ENCODE data around the gene GUCY1B1.

Gene GUCY1B1

DNA sequence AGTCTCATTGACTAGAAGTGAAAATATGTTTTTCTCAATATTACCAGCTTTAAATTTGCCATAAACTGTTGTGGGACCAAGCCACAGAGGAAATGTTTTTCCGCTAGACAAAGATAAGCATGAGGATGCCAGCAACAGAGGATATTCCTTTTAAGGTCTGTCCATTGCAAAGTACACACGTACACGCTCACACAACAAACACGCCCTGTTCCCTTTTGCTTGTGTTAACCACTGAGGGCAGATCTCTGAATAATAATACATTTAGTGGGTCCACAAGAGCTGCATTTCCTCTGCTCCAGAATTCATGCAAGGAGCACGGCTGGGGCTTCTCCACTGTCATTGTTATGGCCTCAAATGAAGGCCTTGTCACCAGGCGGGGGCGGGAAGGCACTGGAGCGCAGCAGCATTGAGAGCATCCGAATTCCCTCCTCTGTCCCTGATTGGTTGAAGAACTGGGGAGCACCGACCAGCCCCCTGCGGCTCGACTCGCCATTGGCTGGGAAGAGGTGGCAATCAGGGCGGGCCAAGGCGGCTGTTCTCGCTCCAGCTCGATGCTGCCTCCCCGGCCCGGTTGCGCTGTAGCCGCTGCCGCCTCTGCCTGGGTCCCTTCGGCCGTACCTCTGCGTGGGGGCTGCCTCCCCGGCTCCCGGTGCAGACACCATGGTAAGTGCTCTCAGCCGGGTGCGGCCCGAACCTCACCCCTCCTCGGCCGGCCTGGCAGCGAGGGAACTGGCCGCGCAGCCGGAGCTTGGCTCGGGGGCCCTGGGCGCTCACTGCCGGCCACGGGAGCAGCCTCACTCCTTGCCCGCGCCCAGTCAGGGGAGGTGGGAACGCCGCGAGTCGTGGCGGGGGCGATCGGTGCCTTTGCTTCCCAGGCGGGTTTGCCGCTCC, at the start of gene GUCY1B1:
Gene GUCY1B1, plus strand, starts transcription at position 541 of the 891 bp plus-strand sequence. Its CDS starts 120 bp downstream, at position 661.
- peak; percentile 61 for DNase-seq (ENCODE audit: low spot score)

DNA sequence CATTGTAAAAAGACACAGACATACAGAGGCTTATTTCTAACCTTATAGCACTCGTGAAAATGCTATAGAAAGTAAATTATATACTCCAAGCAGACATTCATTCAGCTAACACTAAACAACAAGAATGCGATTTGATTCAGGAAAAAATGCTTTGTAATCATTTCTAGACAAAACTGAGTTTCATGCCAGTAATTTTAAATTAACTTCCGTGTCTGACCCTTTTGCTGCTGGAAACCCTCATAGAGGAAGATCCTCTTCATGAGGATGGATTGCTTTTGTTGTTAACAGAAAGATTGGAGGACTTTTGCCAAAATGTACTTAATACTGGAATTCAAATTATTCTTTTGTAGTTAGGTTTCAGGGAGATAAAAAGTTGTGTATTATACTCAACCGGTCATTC, 48.9 kb upstream of the GUCY1B1 start:
- DNase-seq (ENCODE audit: low spot score) = no peak

DNA sequence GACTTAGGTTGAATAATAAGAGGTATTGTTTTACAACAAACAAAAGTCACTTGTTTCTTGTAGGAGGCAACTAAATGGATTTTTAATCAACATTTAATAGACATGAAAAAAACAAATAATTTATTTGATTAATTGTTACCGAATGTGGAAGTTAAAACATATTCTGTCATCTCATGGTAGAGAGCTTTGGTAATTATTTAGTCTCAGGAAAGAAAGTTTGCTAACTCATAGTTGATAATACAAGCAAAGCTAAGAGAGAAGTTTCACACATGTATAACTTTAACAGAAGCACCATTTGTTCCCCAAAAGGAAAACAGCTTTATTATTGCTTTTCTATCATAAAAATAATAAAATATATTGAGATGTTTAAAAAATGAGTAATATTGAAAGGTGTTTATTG, 47.3 kb upstream of the GUCY1B1 start:
- DNase-seq (ENCODE audit: low spot score) = no peak

DNA sequence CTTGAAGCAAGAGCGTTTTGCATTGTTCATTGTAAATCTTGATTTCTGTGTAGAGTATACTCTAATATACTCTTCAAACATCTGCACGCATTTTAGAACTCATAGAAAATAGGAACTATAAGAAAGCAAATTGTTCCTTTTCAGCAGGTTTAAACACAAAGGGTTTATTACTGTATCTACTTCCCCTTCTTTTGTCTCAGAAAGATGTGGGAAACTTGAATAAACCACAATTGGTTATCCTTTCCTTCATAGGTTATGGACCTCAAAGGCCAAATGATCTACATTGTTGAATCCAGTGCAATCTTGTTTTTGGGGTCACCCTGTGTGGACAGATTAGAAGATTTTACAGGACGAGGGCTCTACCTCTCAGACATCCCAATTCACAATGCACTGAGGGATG, 46.0 kb upstream of the GUCY1B1 start:
- DNase-seq (ENCODE audit: low spot score) = no peak

DNA sequence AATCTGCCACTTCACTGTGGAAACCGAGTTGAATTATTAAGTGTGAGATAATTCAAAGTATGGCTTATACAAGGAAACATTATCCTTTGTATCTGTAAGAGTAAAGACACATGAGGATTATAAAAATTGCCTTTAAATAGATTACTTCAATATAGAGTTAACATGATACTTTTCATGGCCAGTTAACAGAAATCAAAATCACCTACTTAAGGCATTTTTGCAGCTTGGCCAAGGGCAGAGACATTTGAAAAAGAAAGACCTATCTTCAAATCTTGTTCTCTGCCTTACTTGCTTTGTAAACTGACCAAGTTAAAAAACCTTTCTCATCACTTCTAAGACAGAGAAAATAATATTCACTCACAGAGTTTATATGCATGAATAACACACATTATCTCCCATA, 44.9 kb upstream of the GUCY1B1 start:
- no peak for DNase-seq (ENCODE audit: low spot score)

DNA sequence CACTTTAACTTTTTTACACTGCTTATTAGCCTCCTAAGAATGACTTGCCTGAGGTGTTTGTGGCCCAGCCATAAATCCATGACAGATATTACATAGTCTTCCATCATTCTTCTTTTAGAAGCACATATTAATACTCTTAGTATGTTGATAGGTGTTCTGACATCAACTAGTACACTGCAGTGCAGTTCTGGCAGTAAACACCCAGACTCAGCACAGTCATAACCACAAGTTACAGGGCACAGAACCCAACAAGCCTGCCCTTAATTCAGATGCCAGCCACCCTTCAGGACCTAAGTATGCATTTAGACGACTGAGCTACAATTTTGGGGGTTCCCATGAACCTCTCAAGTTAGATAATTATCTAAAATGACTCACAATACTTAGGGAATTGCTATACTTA, 36.5 kb upstream of the GUCY1B1 start:
- no peak for DNase-seq (ENCODE audit: low spot score)

DNA sequence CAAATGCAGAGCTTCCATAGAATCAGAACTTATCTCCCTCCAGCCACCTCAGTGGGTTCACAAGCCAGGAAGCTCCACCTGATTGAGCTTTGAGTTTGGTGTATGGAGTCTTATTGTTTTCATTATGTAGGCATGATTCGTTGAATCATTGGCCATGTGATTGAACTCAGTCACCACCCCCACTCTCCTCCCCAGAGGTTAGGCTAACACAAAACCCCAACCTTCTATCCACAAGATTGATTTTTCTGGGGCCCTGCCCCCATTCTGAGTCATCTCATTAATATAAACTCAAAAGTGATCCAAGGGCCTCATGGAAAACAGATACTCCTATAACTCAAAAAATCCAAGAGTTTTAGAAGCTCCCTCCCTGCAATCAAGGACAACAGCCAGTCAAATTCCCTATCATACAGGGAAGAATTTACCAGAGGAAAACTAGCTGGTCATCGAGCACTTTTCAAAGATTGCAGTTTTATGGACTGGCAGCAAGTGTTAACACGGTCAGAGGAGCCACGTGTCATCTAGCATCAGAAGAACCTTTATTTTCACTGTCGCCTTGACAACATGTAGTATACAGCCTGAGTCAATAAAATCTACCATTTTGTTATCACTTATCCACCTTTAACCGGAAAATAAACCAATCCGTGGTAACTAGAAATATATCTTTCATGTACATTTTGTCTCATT, 35.9 kb upstream of the GUCY1B1 start:
- no peak for DNase-seq (ENCODE audit: low spot score)

DNA sequence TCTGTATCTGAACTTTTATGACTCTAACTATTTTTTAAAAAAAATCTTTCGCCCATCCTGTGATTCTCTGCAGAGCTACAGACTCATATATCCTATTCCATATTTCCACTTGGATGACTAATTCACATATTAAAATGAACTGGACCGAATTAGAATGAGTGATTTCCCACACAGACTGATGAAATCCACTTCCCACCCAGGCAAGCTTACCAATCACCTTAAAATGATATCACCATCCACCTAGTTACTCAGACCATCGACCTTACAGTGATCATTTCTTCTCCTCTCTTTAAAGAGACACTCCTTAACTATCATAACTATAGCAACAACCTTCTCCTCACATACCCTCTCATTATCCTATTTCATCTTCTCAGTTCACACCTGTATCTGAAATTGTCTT, 34.1 kb upstream of the GUCY1B1 start:
- no peak for DNase-seq (ENCODE audit: low spot score)

DNA sequence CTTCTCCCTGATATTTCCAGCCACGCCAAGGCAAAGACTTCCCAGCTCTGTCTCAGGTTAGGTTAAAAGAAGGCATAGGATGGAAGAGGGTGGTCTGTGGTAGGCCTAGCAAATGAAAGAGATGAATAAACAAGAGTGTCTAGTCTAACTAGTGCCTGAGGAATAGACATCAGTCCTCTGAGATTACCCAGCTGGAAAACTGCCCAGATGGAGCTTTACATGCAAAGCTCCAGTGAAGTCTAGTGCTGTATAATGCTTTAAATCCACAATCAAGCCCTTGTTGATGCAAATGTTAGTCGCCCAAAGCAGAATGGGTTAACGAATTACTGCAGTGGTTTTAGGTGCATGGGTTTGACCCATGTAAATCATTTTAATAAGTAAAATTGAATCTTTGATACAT, 24.8 kb upstream of the GUCY1B1 start:
- no peak for DNase-seq (ENCODE audit: low spot score)

DNA sequence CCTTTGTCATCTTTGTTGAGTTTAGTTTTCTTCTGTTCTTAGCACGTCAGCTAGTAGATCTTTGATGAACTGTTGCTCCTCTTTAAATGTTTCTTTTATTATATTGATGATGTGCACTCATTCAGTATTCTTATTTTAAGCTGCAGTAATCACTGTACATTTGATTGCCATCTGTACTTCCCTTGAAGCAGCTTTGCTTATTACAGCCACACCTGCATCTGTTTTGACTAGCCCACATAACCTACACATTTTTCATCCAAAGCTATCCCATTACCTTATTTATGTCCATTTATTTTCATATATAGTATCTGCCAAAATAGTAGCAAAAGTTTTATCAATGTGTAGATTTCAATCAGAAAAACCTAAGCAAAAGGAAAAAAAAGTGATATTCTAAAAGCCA, 23.9 kb upstream of the GUCY1B1 start:
- DNase-seq (ENCODE audit: low spot score) = no peak

DNA sequence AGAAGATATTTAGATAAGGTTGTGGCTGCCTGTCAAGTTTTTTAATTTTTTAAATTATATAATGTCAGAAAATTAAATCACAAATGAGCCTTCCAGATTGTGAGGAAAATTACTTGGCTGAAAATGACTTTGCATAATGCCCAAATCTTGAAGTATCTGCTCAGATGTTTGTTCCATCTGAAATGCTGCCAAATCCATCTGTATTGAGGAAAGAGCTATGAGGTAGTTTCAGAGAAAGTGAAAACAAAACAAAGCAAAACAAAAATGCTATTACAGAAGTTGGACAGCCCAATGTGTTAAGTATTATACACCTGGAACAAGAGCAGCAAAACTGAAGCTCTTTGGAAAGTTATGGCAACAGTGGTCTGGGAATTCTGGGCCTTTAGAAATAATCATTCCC, 23.3 kb upstream of the GUCY1B1 start:
- DNase-seq (ENCODE audit: low spot score) = no peak

DNA sequence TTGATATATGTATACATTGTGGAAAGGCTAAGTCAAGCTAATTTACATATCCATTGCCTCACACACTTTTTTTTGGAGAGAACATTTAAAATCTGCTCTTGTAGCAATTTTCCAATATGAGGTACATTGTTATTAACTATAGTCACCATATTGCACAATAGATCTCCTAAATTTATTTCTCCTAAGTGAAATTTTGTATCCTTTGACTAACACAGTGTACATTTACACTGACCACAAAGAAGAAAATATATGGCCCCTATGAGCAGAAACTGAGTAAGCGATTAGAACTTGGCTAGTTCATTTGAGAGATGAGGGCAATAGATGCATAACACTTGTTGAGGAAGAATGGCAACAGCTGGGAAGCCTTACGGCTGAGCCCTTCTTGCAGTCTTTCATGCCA, 20.3 kb upstream of the GUCY1B1 start:
- DNase-seq (ENCODE audit: low spot score) = no peak

DNA sequence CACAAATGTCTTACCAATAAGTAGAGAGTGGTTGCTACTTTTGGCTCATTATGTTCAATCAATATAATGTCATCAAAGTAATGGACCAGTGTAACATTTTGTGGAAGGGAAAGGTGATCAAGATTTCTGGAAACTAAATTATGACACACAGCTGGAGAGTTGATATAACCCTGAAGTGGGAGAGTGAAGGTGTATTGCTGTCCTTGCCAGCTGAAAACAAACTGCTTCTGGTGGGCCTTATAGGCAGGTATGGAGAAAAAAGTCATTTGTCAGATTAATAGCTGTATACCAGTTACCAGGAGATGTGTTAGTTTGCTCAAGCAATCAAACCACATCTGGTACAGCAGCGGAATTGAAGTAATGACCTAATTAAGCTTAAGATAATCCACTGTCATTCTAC, 17.3 kb upstream of the GUCY1B1 start:
- DNase-seq (ENCODE audit: low spot score) = no peak

DNA sequence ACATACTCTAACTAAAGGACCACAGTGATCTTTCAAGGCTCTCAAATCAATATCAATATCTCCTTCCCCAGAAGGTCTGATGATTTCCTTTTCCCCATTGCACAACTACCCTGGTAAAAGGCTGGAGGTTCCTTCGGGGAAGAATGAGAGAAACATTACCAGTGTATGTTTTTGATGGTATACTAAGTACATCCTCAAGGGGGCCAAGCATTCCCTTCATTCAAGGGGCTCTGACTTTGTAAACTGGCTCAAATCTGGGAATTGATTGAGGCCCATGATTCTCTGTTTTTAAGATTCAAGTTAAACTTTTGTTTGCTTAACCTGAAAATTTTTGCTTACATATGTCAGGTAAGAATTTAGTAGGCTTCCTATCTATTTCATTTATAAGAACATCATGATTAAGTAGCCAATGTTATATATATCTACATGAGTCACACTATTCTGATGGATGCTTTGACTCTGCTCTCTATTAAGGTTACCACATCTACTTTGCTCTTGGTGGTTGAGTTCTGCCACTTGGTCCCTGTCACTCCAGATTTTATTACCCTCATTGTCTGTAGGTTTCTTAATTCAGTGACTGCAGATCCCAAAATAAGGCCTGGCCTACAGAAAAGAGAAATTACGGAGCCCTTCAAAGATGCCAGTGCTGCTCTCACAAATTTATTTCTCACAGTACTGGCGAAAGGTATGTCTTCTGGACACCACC, 16.4 kb upstream of the GUCY1B1 start:
- no peak for DNase-seq (ENCODE audit: low spot score)

DNA sequence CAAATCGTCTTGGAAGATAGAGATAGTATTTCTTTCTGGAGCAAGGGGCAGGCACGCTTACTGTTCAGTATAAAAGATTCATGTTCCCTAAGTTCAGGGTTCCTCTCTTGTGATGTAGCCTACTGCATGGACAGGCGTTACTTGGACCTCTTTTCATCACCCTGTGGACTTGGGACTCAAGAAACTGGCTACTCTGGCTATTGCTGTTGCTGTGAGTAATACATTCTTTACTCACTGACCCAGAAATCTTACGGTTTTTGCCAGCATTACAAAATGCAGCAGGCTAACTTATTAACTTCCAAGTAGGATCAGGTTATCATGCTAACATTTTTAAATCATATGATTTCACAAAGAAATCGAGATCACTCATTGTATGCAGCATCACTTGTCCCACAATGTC, 12.8 kb upstream of the GUCY1B1 start:
- DNase-seq (ENCODE audit: low spot score) = no peak

DNA sequence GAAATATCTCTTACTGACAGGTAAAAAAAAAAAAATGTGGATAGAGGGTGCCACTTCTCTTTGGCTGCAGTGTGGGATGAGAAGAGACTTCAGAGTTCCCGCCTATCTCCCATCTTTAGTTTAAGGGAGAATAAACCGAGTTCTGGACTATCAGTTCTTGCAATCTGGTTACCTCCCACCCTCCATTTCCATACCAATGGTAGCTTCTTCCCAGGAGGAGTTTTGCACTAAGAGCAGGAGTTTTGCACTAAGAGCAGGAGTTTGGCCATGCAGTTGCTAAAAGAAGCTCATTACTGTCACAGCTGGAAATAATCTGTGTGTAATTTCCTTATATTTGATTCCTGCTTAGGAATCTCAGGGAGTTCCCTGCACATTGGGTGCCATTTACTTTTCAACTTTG, 10.8 kb upstream of the GUCY1B1 start:
- no peak for DNase-seq (ENCODE audit: low spot score)

DNA sequence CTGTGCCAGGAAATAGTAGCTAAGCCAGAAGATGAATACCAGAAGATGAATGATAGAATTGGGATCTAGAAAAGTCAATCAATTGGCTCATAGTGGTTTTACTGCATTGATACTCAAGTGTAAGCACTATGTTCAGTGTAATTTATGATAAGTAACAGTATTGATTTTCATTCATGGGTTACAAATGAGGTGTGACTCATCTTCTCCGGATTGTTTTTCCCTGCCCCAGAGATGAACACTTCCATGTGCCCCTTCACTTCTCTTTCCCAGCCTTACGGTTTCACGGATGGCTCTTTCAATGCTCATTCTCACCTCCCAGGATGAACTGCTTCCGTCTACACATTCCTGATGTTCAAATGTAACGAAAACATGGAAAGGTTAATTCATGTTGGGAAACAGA, 9.8 kb upstream of the GUCY1B1 start:
- no peak for DNase-seq (ENCODE audit: low spot score)

DNA sequence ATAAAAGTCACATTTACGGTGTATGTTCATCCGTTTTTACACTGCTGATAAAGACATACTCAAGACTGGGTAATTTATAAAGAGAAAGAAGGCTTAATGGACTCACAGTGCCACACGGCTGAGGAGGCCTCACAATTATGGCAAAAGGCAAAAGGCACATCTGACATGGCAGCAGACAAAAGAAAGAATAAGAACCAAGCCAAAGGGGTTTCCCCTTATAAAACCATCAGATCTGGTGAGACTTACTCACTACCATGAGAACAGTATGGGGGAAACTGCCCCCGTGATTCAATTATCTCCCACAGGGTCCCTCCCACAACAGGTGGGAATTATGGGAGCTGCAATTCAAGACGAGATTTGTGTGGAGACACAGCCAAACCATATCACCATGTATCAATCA, 7.3 kb upstream of the GUCY1B1 start:
- no peak for DNase-seq (ENCODE audit: low spot score)

DNA sequence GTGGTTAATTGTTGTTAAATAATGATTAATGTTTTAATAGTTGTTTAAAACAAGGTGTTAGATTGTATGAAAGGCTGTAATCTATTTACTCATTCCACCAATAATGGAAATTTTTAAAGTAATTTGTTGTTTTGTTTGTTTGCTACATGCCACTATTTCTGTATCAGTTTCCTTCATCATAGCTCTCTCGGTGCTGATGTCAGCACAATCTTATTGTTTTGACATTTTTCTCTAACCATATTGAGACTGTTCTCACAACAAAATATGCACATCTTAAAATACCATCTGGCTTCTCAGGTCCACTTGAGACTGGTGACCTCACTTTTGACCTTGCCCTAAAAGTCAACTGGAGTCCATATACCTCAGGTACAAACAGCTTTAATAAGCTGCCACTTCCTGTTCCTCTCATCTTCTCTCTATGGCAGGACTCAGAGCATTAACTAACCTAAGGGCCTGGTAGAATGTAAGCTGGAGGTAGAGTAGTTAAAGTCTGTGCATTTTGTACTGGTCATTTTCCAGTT, 1.0 kb upstream of the GUCY1B1 start:
- DNase-seq (ENCODE audit: low spot score) = no peak

DNA sequence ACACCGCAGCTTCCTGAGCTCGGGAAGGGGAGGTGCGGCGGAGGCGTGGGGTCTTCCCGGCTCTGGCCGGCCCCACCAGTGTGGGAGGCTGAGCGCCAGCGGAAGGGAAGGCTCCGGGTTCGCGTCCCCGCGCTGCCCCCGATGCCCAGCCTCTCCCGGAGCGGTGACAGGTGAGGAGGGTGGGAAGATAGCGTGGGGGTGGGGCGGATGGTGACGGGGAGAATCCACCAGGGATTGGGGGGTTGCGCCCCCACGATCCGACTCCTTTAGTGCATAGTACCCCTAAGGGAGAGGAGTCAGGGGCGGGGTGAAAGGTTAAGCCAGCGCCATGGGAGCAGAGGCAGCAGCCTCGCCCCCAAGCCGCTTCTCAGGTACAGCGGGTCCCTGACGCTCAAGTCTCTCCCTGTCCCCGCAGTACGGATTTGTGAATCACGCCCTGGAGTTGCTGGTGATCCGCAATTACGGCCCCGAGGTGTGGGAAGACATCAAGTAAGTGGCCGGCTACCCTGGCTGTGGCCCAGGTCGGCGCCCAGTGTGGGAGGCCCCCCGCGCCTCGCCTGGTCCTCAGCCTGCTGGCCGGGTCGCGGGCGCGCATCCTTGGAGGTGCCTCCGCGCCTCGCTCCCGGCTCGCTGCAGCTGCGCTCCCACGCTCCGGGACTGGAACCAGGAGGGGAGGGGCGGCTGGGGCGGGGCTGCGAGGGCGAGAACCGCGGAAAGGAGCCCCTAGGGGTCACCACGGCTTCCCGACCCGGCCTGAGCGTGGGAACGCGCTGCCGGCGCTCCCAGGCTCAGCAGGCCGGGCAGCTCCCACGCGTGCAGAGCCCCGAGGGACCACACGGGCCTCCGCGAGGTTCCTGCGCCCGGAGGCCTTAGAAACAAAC, 791 bp downstream of the GUCY1B1 start:
- DNase-seq (ENCODE audit: low spot score) = no peak

DNA sequence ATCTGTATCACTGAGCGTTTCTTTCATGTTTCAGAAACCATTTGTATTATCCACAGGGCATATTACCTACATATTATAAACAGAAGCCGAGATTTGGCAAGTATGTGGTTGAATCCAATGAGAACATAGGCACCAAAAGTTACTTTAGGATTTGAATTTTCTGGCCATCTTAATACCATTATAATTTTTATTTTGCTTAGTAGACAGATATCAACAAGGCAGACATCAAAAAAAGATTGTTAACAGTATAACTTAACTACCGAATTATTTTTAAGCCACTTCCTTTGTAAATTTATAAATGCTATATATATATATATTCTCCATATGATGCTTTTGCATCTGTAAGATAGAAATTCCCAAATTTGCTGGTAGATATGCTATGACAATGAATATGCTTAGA, 2.2 kb downstream of the GUCY1B1 start:
- DNase-seq (ENCODE audit: low spot score) = no peak

DNA sequence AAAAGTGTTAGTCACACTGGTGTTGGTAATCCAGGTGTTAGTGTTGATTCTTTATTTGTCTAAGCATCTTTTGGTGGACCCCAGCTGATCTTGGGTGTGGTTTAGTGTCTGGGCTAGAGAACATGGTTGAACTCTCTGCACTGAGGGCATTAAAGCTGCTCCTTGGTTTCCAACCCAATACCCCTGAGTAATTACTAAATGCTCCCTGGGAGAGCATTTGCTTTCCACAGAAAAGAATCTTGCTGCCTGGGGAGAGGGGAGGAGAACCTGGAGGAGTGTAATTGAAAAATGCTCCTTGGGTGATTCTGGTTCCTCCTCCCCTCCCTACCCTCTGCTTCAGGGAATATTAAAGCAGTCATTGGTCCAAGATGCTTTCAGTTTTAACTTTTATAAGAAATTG, 3.1 kb downstream of the GUCY1B1 start:
- no peak for DNase-seq (ENCODE audit: low spot score)

All from activated CD4-positive, alpha-beta T cell treated with anti-CD3 and anti-CD28 coated beads, Interleukin-2, Interleukin-4, amounts not matched to agents 100 ng/mL and 50 ng/mL, durations not matched to agents 16 hours and 8 hours (primary cell).